A673 (cell line): ENCODE measurements around the gene GH2. TPM values are rescaled to one million over a fixed set of nuclear protein-coding genes. Genes with fewer than 3 reads are reported as not detected.

Experiments used
- BruUV-seq: library from RNA; stranded (reverse); fragments of 400-500 nt; replicated peaks from 2 replicates; lab custom pipeline; 2021; lab: Mats Ljungman, UMichigan
- CTCF ChIA-PET: fragments of 300-600 bp; sonication (Branson Sonifier 250); formaldehyde crosslinking; loops from one replicate; lab custom pipeline; 2022; ENCODE audit warnings: antibody characterized with exemption; lab: Charles Lee
- POLR2A ChIA-PET: fragments of 300-600 bp; sonication (Branson Sonifier 250); formaldehyde crosslinking; loops from one replicate; lab custom pipeline; 2022; ENCODE audit warnings: antibody characterized with exemption; ENCODE audit not compliant: low non-redundant PET; lab: Charles Lee
- DNase-seq: peaks from one replicate; pipeline ENCODE4 v3.0.0-alpha.2; 2015; ENCODE audit warnings: low spot score
- H3K27ac ChIP-seq: fragments of 200-600 bp; sonication (generic); 2 replicates; pipeline ENCODE4 v1.5.1; 2016; ENCODE audit warnings: mixed run types, low read depth, mild to moderate bottlenecking, mixed read lengths, antibody characterized with exemption, low read length; ENCODE audit not compliant: poor library complexity, severe bottlenecking
- H3K27me3 ChIP-seq: fragments of 200-600 bp; sonication (generic); replicated peaks from 2 replicates; pipeline ENCODE4 v1.6.1; 2017; ENCODE audit warnings: mixed run types, low read depth, mild to moderate bottlenecking, mixed read lengths, antibody characterized with exemption, low read length; ENCODE audit not compliant: insufficient read depth, poor library complexity
- H3K36me3 ChIP-seq: fragments of 200-600 bp; sonication (generic); 2 replicates; pipeline ENCODE4 v1.6.1; 2016; ENCODE audit warnings: mixed run types, mild to moderate bottlenecking, mixed read lengths, antibody characterized with exemption, low read length; ENCODE audit not compliant: insufficient read depth, poor library complexity, severe bottlenecking
- H3K4me1 ChIP-seq: fragments of 200-600 bp; sonication (generic); 2 replicates; pipeline ENCODE4 v1.6.1; 2017; ENCODE audit warnings: mixed run types, mild to moderate bottlenecking, mixed read lengths, antibody characterized with exemption, low read length; ENCODE audit not compliant: insufficient read depth, poor library complexity, severe bottlenecking
- H3K4me3 ChIP-seq: fragments of 200-600 bp; sonication (generic); 2 replicates; pipeline ENCODE4 v1.5.1; 2016; ENCODE audit warnings: low read depth, mixed run types, mild to moderate bottlenecking, mixed read lengths, low read length; ENCODE audit not compliant: poor library complexity, severe bottlenecking
- H3K9me3 ChIP-seq: fragments of 200-600 bp; sonication (generic); 2 replicates; pipeline ENCODE4 v1.6.1; 2016; ENCODE audit warnings: mixed run types, low read depth, mild to moderate bottlenecking, mixed read lengths, antibody characterized with exemption, low read length; ENCODE audit not compliant: poor library complexity, severe bottlenecking
- EZH2 ChIP-seq: fragments of 200-600 bp; sonication (generic); IDR thresholded peaks from 2 replicates; pipeline ENCODE4 v1.6.1; 2017; ENCODE audit warnings: borderline replicate concordance, low read depth, mild to moderate bottlenecking, mixed read lengths, antibody characterized with exemption, low read length; ENCODE audit not compliant: poor library complexity, severe bottlenecking
- intact Hi-C: fragments of 100-400 bp; cut with micrococcal nuclease; formaldehyde crosslinking; loops from one replicate; pipeline ENCODE4 v1.10.0; 2022; ENCODE audit not compliant: unreplicated experiment
- total RNA-seq: library from RNA; stranded (reverse); gene quantifications from 2 replicates; pipeline ENCODE4 v1.2.3, GENCODE V29; 2021
- TF ChIP-seq, protein P1 (sequence below): fragments of 300-800, 200-600 bp; sonication (generic); conservative IDR thresholded peaks from 2 replicates; pipeline ENCODE4 v1.5.1; 2017; ENCODE audit warnings: low read depth, mild to moderate bottlenecking, antibody characterized with exemption, low read length, moderate library complexity, mixed read lengths

Gene GH2
- total RNA-seq, 1 experiment from 2014 or later, result not detected

DNA sequence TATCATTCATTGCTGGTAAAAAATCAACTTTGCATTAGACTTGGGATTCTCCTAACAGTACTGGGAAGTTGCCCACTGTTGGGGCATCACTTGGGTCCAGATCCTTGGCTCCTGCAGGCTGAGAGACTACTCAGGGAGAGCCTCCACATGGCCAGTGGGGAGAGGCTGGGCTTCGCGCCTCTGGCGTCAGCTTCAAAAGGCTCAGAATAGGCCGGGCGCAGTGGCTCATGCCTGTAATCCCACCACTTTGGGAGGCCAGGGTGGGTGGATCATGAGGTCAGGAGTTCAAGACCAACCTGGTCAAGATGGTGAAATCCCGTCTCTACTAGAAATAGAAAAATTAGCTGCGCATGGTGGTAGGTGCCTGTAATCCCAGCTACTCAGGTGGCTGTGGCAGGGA, 32.7 kb upstream of the GH2 start:
- DNase-seq, result no peak
- intact Hi-C loops, result loop anchor here (10.0 kb wide), 1 partner anchor 370 kb away; no protein-coding TSS in a partner anchor
- CTCF ChIA-PET, result interaction anchor here (0.6 kb wide), 1 partner anchor 254 kb away, joined by 5 read pairs; no protein-coding TSS in a partner anchor

GRCh38 chr17:63911657-63912100, 29.9 kb upstream of the GH2 start:
- BruUV-seq, result no TSS peak
- Histone ChIP-seq H3K27me3 (no peaks in the 10 kb centered on the region), H3K36me3 (no peaks in the 10 kb centered on the region), H3K27ac (no peak overlapping the region), H3K4me1 (no peaks in the 10 kb centered on the region), H3K4me3 (no peak overlapping the region), H3K9me3 (no peaks in the 10 kb centered on the region)
- no peak for TF ChIP-seq EZH2
- TF ChIP-seq, protein P1, sequence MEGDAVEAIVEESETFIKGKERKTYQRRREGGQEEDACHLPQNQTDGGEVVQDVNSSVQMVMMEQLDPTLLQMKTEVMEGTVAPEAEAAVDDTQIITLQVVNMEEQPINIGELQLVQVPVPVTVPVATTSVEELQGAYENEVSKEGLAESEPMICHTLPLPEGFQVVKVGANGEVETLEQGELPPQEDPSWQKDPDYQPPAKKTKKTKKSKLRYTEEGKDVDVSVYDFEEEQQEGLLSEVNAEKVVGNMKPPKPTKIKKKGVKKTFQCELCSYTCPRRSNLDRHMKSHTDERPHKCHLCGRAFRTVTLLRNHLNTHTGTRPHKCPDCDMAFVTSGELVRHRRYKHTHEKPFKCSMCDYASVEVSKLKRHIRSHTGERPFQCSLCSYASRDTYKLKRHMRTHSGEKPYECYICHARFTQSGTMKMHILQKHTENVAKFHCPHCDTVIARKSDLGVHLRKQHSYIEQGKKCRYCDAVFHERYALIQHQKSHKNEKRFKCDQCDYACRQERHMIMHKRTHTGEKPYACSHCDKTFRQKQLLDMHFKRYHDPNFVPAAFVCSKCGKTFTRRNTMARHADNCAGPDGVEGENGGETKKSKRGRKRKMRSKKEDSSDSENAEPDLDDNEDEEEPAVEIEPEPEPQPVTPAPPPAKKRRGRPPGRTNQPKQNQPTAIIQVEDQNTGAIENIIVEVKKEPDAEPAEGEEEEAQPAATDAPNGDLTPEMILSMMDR, result peak; percentile 60
- POLR2A ChIA-PET, result no interaction called here
- intact Hi-C loops, result loop anchor here (10.0 kb wide), 1 partner anchor 373 kb away; no protein-coding TSS in a partner anchor
- DNase-seq, result peak; percentile 36
- CTCF ChIA-PET, result interaction anchor here (0.6 to 2.0 kb wide), 7 partner anchors 114 to 507 kb away, joined by 3 to 9 read pairs (median 4); no protein-coding TSS in a partner anchor

More for the DNA sequence above, 32.7 kb upstream of the GH2 start:
- H3K27me3 ChIP-seq, result no peaks in the 10 kb centered on the region
- H3K9me3 ChIP-seq, result no peaks in the 10 kb centered on the region
- no peaks in the 10 kb centered on the region for H3K4me1 ChIP-seq
- no peaks in the 10 kb centered on the region for H3K36me3 ChIP-seq
- no TSS peak for BruUV-seq
- no peak overlapping the region for H3K4me3 ChIP-seq
- POLR2A ChIA-PET, result no interaction called here
- TF ChIP-seq, protein P1, result no peak
- no peak for TF ChIP-seq EZH2
- H3K27ac ChIP-seq, result no peak overlapping the region

GRCh38 chr17:63911041-63911635, 29.4 kb upstream of the GH2 start, which contains the start of gene CSHL1:
CSHL1 (minus strand) TSS chr17:63911258; CDS start chr17:63911196, 62 bp downstream.
- Histone ChIP-seq H3K27me3 (no peaks in the 10 kb centered on the region), H3K27ac (no peak within 1 kb of the TSS), H3K9me3 (no peaks in the 10 kb centered on the region), H3K4me1 (no peaks in the 10 kb centered on the region), H3K36me3 (no peaks in the 10 kb centered on the region), H3K4me3 (no peak within 1 kb of the TSS)
- intact Hi-C loops, result loop anchor here (10.0 kb wide), 1 partner anchor 374 kb away; no protein-coding TSS in a partner anchor
- no peak for DNase-seq
- TF ChIP-seq, protein P1, result no peak
- TF ChIP-seq EZH2, result no peak
- ChIA-PET POLR2A (no interaction called here), CTCF (interaction anchor here (0.6 to 2.0 kb wide), 3 partner anchors 115 to 507 kb away, joined by 3 to 9 read pairs (median 6); no protein-coding TSS in a partner anchor)
- BruUV-seq, result no TSS peak
